Cardiac septum (tissue), 1 donor: ENCODE data around the gene ROPN1L. TPM values are rescaled to one million over a fixed set of nuclear protein-coding genes. Genes with fewer than 3 reads are reported as not detected.

Experiments
- DNase-seq: peaks from one replicate; pipeline ENCODE4 v3.0.0-alpha.2; 2020; ENCODE audit warnings: low spot score
- intact Hi-C: fragments of 100-400 bp; cut with DNase I; formaldehyde crosslinking; loops from one replicate; pipeline ENCODE4 v1.14.0; 2022
- total RNA-seq: library from RNA; stranded (reverse); fragmentation: NEBNext Ultra II Directional; extraction: Animal tissue kit (Norgen Biotek cat#: 25700); gene quantifications from one replicate; pipeline ENCODE4 v1.2.1, GENCODE V29; 2021
- donor health status: DM: no; HTN: no; CAD: no.

Gene ROPN1L
- total RNA-seq, 1 donor from 2014 or later = 0.43 TPM

DNA sequence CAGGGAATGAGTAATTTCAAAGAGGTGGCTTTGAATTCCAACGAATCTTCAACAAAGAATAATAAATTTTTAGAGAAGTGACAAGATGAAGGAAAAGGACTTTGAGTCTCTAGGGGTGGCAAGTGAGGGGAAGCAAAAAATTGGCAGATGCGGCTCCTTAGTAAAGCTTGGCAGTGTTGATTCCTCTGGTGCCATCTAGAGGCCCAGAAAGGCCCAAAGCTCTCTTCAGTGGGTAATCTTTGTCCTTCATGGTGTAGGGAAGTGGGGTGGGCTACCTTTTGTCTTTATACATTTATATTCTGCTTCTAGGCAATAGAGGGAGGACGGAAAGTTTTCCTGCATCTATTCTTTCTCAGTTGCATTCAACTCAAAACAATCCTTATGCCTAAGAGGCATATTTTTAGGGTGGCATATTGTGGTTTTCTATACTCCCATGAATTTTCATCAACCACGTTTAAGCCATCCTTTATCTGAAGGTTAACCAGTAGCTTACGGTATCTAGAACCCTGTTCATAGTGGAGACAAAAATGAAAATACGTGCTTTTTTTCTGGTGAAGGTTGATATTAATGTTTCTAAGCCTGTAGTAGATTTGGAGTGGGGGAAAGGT, 17.5 kb upstream of the ROPN1L start:
- DNase-seq = no peak
- intact Hi-C loops = loop anchor here (2.0 kb wide), 1 partner anchor 139 kb away; no protein-coding TSS in a partner anchor

DNA sequence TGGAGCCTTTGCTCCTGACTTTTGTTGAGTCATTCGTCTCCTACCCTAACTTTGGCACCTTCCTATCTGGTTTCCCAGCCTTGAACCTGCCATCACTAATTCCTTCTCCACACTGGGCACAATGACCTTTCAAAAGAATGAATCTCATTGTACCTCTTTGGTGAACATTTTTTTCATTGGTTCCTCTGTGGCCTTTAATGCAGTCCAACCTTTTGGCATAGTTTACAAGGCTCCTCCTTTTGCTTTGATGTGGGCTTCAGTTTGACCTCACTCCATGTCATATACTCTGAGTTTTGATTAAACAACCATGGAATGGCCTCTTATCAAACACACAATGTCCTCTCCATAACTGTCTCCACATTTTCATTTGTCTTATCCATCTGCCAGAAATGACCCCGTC, 14.5 kb upstream of the ROPN1L start:
- intact Hi-C loops = no loop called here
- no peak for DNase-seq

DNA sequence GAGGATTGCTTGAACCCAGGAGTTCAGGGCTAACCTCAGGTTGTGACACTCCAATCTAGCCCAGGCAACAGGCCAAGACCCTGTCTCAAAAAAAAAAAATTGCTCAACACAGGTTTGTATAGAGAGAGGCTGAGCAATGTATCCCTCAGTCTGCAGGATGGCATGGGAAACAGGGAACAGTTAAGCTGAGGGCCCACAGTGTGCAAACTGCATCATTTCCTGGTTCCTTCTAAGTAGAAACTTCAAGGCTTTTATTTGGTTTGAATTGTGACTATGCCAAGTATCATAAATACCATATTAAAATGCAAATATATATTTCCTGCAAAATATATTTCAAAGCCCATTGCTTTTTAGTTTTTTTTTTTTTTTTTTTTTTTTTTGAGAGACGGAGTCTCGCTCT, 13.7 kb upstream of the ROPN1L start:
- DNase-seq = no peak
- intact Hi-C loops = no loop called here

DNA sequence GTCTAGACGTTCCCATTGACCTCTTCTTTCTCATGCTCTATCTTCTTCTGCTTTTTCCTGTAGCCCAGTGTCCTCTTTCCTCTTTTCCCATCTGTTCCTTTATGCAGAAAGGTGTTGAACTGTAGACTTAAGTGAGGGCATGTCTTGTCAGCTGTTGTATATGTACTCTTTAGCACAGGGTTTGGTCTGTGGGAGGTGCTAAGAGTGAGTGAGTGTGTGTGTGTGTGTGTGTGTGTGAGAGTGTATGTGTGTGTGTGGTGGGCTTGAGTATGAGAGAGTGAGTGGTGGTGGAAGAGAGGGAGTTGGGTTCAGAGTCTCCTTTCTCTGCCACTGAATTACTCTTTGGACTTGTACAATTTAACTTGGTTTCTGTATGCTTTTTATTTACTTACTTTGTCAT, 10.3 kb upstream of the ROPN1L start:
- intact Hi-C loops = no loop called here
- DNase-seq = no peak

DNA sequence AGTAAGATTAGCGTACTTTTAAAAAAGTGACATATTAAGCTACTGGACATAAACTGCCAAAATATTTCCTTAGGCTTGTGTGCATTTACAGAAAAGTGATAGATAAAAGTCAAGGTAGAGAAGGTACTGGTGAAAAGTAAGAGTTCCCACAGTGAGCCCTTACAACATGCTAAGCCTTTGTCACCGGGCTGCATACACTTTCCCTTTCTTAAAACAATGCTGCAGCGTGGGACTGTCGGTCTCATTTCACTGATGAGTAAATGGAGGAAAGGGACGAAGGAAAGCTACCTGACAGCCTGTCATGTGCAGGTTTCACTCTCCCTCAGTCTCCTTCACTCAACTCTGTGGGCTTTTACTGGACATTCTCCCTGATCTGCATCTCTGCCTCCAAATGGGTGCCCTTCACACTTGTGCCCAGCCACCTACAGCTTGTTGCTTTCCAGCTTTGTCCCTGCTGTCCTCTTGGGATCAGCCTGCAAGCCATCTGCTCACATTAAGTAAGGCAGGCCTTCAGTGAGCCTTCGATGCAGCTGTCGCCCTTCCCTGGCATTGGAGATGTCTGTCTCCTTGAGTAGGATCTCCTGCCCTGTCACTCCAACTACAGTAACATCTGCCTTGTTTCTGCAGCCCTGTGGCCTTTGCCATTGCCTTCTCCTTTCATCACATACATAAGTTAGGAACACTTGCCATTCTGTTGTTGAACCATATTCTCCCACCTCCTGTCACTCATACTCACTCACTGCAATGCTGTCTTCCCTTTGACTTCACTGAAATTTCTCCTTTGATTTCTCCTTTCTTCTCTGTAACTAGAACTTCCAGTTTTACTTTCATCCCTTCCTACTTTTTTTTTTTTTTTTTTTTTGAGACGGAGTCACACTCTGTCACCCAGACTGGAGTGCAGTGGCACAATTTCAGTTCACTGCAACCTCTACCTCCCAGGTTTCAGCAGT, 9.3 kb upstream of the ROPN1L start:
- no peak for DNase-seq
- intact Hi-C loops = no loop called here

DNA sequence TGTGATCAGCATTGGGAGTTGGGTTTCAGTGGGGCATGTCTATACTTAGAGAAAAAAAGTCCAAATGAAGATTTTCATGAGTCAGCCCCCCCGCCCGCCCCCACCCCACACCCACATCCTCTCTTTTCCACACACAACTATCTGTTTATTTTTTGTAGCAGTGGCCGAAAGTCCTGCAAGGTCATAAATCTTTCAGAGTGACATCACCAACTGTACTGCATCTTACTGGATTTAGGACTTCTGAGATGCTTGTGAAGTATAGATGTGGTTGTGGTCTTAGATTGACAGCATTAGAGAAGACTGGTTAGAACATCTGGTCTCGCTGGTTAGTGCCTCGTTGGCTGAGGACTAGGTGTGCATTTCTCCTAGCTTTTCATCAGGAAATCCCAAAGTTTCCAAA, 7.3 kb upstream of the ROPN1L start:
- DNase-seq = no peak
- intact Hi-C loops = no loop called here

DNA sequence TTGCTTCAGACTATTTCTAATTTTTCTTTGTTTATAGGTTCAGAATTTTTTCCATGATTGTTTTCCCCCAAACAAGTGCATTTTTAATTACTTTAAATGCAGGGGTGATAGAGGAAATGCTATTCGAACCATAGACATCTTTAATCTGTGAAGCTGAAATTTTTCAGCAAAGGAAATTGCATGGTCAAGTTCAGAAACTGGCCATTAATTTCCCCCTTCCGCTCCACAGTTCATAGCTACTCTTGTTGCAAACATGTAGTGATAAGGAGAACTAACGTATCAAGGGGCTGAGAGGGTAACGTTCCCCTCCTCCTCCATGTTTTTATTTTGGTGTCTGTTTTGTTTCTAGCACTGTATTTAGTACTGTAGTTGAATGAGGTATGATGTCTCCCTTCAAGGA, 3.4 kb upstream of the ROPN1L start:
- intact Hi-C loops = no loop called here
- no peak for DNase-seq

DNA sequence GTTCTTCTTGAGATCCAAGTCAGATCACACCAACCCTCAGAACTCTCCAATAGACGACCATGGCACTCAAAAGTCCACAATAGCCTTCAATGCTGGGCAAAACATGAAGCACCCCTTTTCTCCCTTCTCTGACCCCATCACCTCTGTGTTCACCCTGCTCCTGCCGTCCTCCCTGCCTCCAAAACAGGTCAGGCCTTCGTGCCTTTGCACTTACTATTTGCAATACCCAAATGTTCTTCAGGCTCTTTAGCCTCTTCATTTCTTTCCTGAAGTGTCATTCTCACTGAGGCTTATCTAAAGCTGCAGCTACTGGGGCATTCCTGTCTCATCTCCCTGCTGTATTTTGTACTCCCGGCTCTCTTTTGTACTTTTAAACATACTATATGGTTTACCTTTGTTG, 2.0 kb upstream of the ROPN1L start:
- intact Hi-C loops = no loop called here

DNA sequence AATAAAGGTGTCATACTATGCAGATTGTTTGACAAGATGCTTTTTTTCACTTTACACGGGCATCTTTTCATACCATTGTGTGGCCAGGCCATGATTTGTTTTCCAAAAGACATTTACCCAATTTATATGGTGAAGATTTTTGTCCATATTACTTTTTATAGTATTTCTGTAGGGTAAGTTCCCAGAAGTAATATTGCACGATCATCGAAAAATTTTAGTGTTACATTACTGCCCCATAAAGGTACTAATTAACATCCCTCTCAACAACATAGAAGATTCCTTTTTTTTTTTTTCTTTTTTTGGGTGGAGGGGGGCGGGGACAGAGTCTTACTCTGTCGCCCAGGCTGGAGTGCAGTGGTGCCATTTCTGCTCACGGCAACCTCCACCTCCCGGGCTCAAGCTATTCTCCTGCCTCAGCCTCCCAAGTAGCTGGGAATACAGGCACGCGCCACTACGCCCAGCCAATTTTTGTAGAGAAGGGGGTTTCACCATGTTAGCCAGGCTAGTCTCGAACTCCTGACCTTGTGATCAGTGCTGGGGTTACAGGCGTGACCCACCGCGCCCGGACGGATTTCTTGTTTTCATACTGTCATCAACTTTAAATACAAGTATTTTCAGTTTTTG, 1.2 kb upstream of the ROPN1L start:
- intact Hi-C loops = no loop called here
- DNase-seq = no peak

More for the DNA sequence above, 2.0 kb upstream of the ROPN1L start:
- no peak for DNase-seq

DNA sequence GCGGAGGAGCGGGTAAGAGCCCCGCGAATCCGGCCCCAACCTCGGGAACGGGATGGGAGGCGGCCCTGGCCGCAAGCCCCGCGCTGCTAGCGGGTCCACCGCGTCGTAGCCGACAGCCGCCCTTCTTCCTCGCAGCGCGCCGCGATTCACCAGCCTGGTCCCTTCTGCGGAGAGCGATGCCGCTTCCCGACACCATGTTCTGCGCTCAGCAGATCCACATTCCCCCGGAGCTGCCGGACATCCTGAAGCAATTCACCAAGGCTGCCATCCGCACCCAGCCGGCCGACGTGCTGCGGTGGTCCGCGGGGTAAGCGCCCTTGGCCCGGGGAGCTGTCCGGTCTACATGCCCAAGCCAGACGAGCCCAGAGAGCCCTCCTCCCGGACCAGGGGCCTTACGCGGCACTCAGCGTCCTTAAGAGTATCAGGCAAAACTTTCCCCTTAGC, 335 bp downstream of the ROPN1L start:
- intact Hi-C loops = no loop called here
- DNase-seq = no peak

DNA sequence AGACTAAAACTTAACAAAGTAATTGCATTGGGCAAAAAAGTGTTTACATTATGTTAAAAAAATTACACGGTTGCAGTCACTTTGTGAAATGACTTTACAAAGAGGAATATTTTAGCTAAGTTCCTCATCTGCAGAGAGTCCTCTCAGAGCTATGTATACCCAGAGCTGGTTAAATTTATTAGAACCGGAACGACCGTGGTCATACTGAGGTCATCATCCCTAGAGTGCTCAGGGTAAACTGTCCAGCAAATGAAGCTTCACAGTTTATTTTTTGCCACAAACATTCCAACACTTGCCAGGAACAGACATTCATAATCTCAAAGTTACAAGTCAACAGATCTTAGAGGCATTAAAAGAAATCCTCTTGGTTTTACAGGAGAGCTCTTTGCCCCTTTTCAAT, 897 bp downstream of the ROPN1L start:
- no peak for DNase-seq
- intact Hi-C loops = no loop called here

DNA sequence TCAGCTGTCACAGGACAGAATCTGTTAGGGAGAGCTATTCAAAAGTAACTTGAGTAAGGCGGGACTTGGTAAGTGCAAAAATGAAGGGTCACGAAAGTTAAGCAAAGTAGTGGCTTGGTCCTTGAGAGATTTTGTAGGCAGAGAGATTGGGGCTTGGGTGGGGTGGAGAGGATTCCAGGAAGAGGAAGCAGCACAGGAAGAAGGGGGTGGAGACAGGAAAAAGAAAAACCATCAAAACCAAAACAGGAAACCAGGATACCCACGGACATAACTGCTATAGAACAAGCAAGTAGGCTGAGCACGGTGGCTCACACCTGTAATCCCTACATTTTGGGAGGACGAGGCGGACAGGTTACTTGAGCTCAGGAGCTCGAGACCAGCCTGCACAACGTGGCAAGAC, 3.7 kb downstream of the ROPN1L start:
- intact Hi-C loops = no loop called here
- no peak for DNase-seq

DNA sequence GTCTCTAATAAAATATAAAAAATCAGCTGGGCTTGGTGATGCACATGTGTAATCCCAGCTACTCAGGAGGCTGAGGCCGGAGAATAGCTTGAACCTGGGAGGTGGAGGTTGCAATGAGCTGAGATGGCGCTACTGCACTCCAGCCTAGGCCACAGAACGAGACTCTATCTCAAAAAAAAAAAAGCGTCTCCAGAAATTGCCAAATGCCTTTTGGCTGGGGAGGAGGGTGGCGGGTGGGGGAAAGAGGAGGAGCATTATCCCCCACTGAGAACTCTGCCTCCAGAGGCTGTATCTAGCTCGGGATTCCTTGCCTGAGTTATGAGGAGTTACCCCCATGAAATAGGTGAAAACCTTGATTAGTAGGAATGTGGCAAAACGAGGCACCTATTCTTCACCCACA, 4.8 kb downstream of the ROPN1L start:
- DNase-seq = no peak
- intact Hi-C loops = no loop called here

DNA sequence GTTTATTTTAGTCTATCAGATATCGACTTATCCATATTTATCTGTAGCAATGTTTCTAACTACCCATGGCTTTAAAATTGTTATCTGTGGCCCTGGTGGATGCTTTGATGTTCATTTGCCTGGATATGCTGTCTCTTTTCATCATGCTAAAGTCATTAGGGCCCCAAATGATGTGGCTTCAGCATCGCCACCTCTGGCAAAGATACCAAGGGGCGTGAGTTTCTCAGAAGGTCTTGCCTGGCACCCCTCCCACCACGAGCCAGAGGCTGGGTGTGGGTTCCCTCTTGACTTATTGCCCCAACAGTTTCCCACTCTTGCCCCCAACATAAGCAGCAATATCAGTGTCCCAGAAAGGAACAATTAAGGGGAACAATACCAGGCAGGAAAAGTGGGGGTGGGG, 5.4 kb downstream of the ROPN1L start:
- intact Hi-C loops = no loop called here
- no peak for DNase-seq

DNA sequence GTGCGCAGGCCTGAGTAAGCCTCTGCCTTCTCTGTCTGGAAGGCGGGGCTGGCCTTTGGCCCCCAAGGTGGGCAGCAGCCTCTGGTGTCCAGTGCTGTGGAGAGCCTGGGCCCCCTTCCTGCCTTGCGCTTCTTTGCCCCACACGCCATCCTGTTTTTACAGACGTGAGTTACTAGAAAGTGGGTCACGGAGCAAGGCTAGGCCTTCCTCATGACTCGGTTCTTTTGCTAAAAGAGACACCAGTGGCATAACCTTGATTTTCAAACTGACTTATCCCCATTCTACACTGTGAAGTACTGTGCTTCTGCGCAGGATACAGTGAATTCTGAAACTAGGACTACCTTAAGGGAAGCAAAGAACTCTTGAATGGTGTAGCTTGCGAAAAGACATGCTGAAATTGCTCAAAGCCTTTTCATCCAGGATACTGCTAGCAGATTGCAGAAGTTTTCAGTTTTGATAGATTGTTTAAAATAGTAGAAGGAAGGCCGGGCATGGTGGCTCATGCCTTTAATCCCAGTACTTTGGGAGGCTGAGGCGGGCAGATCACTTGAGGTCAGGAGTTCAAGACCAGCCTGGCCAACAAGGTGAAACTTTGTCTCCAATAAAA, 7.2 kb downstream of the ROPN1L start:
- intact Hi-C loops = no loop called here
- DNase-seq = no peak

DNA sequence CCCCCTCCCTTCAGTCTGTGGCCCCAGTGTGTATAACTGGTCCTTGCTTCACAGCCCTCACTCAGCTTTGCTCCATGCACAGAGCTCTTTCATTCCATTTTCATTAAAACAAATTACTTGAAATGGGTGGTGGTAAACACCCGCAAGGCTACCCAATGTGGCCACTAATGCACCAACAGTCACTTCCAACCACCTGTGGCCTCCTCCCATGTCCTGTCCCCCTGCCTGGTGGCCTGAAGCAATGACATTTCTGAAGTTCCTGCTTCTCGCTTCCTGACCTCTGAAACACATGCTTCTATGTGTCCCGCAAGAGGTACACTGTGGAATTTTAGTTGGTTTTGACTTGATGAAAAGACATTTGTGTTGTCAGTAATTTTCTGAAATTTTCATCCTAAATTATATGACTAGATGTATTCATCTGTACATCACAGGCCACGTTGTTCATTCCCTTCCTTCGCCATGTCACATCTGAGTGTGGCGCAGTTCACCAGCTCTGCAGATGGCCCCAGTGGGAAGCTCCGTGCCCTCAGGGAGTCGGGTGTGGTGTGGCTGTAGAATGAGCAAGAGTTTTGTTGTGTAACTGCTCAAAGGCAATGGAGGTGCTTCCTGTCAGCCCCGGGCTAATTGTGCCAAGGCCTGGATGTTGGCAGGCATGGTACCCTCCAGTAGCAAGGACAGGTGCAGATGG, 9.6 kb downstream of the ROPN1L start:
- DNase-seq = no peak
- intact Hi-C loops = no loop called here

DNA sequence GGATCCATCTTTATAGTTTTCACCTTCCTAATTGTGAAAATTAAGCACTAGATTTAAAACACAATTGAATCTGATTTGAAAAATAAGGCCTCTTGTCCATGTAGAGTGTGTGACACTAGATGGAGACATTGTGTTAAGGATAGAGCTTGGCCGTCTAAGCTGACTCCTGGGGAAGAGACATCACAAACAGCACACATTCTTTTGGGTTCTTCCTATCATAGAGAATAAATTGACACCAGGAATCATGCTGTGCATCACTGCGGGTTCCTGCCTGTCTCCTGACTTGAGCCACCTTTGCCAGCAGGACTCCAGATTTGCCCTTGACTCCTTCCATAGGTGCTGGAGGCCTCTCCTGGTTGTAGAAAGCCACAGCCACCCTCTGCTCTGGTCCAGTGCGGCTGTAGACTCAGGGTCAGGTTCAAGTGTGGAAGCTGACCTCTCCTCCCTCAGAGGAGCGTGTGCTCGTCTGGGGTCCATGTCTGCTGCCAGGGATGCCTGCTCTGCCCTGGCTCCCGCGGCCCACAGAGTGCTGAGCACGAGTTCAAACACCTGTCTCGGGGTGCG, 11.2 kb downstream of the ROPN1L start:
- intact Hi-C loops = loop anchor here (2.0 kb wide), 1 partner anchor 174 kb away; no protein-coding TSS in a partner anchor
- no peak for DNase-seq

DNA sequence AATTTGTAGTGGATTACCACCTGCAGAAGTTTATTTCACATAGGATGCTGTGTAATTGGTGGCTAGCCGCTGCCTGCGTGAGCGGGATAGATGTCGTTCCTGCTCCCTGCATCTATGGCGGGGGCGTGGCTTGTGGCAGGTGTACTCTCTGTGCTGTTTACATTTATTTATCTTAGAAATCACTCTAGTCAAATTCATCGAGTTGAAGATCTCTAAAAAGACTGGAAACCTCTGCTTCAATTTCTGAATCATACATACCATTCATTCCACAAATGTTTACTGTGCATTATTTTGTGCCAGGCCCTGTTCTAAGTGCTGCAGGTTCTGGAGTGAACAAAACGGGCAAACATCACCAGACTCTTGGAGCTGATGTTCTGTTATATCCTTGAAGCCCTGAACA, 11.9 kb downstream of the ROPN1L start:
- no peak for DNase-seq
- intact Hi-C loops = loop anchor here (2.0 kb wide), 1 partner anchor 173 kb away; no protein-coding TSS in a partner anchor

DNA sequence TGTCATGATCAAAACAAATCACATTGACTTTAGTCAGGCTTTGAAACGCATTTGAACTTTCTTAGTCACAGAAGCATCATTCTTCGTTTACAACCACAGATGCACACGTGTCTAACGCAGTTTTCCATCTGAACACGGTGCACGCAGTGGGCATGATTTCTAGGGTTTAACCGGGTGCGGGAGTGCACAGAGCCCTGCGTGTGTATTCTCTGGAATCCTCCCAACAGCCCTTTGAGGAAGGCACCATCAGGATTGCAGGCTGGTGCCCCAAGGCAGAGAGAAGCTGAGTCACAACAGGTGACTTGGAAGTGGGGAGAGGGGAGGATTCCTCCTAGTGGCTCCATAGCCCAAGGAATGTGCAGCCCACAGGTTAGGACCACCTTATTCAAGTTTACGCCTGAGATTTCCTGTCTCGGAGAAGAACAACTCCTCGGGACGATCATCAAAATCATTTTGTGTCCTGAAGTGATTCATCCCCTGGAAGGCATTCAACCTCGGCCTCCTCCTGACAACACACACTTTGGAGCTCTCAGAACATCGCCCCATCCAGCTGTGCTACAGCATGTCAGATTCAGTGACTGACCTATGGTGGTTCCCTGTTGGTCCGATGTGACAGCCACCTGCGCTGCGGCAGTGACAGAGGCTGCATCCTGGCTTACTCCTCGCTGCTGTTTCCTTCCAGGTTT, 13.1 kb downstream of the ROPN1L start:
- intact Hi-C loops = no loop called here
- DNase-seq = no peak
